NB4 (cell line): ENCODE data around the gene SCIN.
"Not testable (repeated sequence)": the region's sequence is repeated elsewhere in the genome, so short reads cannot be mapped to it uniquely, and the experiment has no call there.

Experiments
- DNase-seq: peaks from one replicate; pipeline ENCODE4 v3.0.0; 2010; ENCODE audit warnings: low read depth
- H3K4me3 ChIP-seq: one replicate; pipeline ENCODE4 v1.5.1; 2011; ENCODE audit warnings: mild to moderate bottlenecking, low read depth, low read length, moderate library complexity
- MYC ChIP-seq: IDR thresholded peaks from 2 replicates; pipeline ENCODE4 v1.6.1; 2011; ENCODE audit warnings: low read depth, low read length
- POLR2A ChIP-seq: IDR thresholded peaks from 2 replicates; pipeline ENCODE4 v1.6.1; 2011; ENCODE audit warnings: mild to moderate bottlenecking; ENCODE audit not compliant: insufficient read length; ENCODE audit errors: extremely low read depth
- TF ChIP-seq, protein P1 (sequence below): IDR thresholded peaks from 2 replicates; pipeline ENCODE4 v1.6.1; 2011; ENCODE audit warnings: low read depth, low read length
- TF ChIP-seq, protein P2 (sequence below): IDR thresholded peaks from one replicate; pipeline ENCODE4 v1.5.1; 2012; ENCODE audit warnings: low read depth, low read length

The SCIN gene

DNA sequence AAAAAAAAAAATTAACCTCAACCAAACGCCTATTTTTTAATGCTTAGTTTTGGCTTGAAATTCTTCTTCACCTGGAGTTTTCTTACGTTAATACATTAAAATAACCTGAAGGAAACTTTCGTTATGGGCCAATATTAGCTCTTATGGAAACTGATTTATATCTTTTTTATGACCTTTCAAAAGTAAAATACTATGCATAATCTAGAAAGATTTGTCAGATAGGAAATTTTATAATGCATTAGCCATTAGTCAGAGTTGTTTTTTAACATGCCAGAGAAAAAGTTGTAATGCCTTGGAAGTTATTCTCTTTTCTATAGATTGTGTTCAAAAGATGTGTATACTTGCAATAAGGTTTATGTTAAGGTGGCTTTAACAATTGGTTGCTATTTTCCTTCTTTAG lies 82.6 kb downstream of the SCIN start:
- TF ChIP-seq MYC = no peak
- TF ChIP-seq, protein P1, sequence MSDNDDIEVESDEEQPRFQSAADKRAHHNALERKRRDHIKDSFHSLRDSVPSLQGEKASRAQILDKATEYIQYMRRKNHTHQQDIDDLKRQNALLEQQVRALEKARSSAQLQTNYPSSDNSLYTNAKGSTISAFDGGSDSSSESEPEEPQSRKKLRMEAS = no peak
- TF ChIP-seq, protein P2, sequence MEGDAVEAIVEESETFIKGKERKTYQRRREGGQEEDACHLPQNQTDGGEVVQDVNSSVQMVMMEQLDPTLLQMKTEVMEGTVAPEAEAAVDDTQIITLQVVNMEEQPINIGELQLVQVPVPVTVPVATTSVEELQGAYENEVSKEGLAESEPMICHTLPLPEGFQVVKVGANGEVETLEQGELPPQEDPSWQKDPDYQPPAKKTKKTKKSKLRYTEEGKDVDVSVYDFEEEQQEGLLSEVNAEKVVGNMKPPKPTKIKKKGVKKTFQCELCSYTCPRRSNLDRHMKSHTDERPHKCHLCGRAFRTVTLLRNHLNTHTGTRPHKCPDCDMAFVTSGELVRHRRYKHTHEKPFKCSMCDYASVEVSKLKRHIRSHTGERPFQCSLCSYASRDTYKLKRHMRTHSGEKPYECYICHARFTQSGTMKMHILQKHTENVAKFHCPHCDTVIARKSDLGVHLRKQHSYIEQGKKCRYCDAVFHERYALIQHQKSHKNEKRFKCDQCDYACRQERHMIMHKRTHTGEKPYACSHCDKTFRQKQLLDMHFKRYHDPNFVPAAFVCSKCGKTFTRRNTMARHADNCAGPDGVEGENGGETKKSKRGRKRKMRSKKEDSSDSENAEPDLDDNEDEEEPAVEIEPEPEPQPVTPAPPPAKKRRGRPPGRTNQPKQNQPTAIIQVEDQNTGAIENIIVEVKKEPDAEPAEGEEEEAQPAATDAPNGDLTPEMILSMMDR = no peak
- no peak for TF ChIP-seq POLR2A

DNA sequence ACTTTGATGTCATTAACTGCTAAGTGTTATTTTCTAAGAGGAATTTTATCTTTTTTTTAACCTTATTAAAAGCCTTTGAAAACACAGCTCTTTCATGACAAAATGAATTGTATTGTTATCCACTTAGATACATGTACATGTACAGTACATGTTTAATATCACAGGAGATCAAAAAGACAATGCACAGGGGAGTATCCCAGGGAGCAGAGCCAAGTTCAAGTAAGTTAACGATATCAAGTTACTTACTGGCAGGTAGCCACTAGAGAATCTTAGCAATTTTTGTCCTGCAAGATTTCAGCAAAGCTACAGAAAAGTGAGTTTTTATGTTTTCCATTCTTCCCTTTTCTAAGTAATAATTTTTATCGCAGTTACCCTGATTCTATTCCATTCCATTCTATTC lies 83.0 kb downstream of the SCIN start:
- TF ChIP-seq POLR2A (no peak), MYC (no peak)
- TF ChIP-seq, protein P2 = no peak
- TF ChIP-seq, protein P1 = no peak
- H3K4me3 ChIP-seq = no peak overlapping the region
- no peak for DNase-seq

More for the DNA sequence above, 82.6 kb downstream of the SCIN start:
- DNase-seq = no peak
- H3K4me3 ChIP-seq = no peak overlapping the region

DNA sequence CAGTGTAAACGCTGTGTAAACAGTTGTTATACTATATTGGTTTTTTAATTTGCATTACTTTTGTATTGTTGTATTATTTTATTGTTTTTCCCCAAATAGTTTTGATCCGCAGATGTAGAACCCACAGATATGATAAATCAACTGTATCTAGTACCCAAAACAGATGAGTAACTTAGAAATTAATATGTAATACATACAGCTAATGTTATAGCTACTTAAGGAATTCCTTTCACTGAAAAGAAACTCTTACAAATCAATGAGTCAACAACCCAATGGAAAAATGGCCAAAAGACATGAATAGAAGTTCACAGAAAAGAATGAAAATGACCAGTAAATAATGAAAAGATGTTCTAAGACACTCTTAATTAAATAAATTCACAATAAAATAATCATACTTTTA lies 84.6 kb downstream of the SCIN start:
- TF ChIP-seq, protein P2 = no peak
- no peak overlapping the region for H3K4me3 ChIP-seq
- no peak for DNase-seq

DNA sequence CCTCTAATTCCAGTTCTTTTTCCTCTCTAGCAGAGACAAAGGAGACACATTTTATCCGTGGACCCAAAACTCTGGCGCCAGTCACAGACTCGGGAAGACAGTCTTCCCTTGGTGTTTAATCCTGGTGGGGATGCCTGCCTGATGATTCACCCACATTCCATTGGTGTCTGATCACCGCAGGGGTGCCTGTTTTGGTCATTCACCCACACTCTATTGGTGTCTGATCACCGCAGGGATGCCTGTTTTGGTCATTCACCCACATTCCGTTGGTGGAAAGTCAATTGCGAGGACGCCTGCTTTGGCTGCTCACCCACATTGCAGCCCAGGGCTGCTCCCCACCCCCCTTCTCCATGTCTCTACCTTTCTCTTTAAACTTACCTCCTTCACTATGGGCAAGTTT lies 89.9 kb downstream of the SCIN start:
- H3K4me3 ChIP-seq, DNase-seq: not testable (repeated sequence)

DNA sequence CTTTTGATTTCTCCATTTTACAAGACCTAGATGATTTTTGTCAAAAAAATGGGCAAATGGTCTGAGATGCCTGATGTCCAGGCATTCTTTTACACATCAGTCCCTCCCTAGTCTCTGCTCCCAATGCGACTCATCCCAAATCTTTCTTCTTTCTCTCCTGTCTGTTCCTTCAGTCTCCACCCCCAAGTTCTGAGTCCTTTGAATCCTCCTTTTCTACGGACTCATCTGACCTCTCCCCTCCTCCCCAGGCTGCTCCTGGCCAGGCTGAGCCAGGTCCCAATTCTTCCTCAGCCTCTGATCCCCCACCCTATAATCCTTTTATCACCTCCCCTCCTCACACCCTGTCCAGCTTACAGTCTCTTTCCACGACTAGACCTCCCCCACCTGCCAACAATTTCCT lies 90.5 kb downstream of the SCIN start:
- H3K4me3 ChIP-seq, DNase-seq: not testable (repeated sequence)

DNA sequence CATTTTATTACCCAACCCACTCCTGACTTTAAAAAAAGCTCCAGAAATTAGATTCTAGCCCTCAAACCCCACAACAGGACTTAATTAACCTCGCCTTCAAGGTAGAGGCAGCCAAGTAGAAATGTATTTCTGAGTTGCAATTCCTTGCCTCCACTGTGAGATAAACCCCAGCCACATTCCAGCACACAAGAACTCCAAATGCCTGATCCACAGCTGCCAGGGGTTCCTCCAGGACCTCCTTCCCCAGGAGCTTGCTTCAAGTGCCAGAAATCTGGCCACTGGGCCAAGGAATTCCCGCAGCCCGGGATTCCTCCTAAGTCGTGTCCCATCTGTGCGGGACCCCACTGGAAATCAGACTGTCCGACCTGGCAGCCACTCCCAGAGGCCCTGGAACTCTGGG lies 91.1 kb downstream of the SCIN start:
- TF ChIP-seq MYC (no peak), POLR2A (no peak)
- TF ChIP-seq, protein P1 = no peak
- no peak overlapping the region for H3K4me3 ChIP-seq
- no peak for DNase-seq

DNA sequence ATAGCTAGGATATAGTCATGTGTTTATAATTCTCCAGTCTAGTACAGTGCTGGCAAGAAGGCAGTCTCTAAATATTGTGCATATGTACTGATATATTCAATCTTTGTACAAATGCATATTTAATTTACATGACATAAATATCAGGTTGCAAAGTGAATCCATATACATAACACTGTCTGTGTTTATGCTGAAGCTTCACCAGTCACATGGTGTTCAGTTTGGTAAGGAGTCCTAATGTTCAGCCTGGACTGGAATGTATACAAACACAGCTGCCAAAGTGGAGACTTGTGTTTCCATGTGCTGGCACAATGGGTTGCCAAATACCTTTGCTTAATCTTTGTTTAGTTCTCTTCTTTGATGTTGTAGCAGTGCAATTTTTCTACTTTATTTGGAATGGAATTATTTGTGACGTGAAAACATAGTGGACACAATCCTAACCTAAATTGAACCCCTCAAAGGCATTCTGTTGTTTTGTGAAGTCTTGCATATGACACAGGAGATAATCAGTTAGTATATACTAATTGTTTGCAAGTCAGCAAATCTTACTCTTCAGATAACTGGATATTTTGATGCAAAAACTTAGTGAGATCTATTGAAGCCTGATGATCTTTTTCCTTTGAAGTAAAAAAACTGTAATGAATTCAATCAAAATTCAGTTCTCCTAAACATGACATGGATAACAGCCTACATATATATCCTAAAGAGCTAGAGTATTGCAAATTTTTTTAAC lies 99.6 kb downstream of the SCIN start:
- DNase-seq = no peak
- TF ChIP-seq POLR2A (no peak), MYC (no peak)
- TF ChIP-seq, protein P1 = no peak
- TF ChIP-seq, protein P2 = no peak
- H3K4me3 ChIP-seq = no peak overlapping the region
